Stimulated activated memory B cell treated with anti-CD40 and anti-IgM and Interleukin-4, amounts not matched to agents 10 μg/mL and 1 μg/mL and 100 μg/mL, for 72 hours (primary cell): ENCODE data around the gene SGSM1.
"Not testable (repeated sequence)": the region's sequence is repeated elsewhere in the genome, so short reads cannot be mapped to it uniquely, and the experiment has no call there.

Experiments used
- ATAC-seq: fragments of 150-1000 bp; cut with Tn5 transposase; 2 replicates; pipeline ENCODE4 v1.10.0; 2021
- H3K27ac Mint-ChIP-seq: one replicate; pipeline ENCODE4 v1.8.0; 2022; ENCODE audit warnings: mild to moderate bottlenecking, mixed read lengths
- H3K27me3 Mint-ChIP-seq: one replicate; pipeline ENCODE4 v1.8.0; 2022; ENCODE audit warnings: mixed read lengths
- H3K36me3 Mint-ChIP-seq: one replicate; pipeline ENCODE4 v1.8.0; 2022; ENCODE audit warnings: mixed read lengths
- H3K4me1 Mint-ChIP-seq: one replicate; pipeline ENCODE4 v1.8.0; 2022; ENCODE audit warnings: mixed read lengths
- H3K4me3 Mint-ChIP-seq: one replicate; pipeline ENCODE4 v1.8.0; 2022; ENCODE audit warnings: mild to moderate bottlenecking, moderate library complexity, mixed read lengths
- H3K9me3 Mint-ChIP-seq: one replicate; pipeline ENCODE4 v1.8.0; 2022; ENCODE audit warnings: mixed read lengths

The SGSM1 gene

DNA sequence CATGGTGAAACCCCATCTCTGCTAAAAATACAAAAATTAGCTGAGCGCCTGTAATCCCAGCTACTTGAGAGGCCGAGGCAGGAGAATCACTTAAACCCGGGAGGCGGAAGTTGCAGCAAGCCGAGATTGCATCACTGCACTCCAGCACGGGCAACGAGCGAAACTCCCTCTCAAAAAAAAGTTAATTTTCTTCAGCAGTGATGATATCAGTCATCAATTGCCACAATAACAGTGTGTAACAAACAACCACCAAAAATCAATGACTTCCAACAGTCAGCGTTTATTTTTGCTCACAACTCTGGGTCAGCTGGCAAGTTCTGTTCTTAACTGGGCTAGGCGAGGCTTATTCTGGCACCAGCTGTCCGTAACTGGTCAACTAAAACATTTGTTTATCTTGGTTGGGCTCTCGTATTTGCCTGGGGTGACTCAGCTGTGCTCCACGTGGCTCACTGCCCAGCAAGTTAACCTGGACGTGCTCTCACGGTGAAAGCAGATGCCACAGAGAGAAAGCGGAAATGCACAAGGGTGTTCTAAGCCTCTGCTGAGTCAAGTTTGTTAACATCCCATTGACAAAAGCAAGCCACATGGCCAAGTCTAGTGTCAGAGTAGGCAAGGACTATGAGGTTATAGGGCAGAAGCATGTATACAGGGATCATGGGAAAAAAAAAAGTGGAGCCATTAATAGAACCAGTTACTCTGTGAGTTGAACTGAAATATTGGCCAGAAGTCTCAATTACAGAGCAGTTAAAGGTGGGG, 88.4 kb downstream of the SGSM1 start:
- H3K27me3 Mint-ChIP-seq: peaks cover 22% of the 10 kb centered on the region
- H3K4me3 Mint-ChIP-seq: no peak overlapping the region
- no peak overlapping the region for H3K27ac Mint-ChIP-seq
- no peak for ATAC-seq
- no peaks in the 10 kb centered on the region for H3K4me1 Mint-ChIP-seq
- no peaks in the 10 kb centered on the region for H3K9me3 Mint-ChIP-seq
- H3K36me3 Mint-ChIP-seq: no peaks in the 10 kb centered on the region

DNA sequence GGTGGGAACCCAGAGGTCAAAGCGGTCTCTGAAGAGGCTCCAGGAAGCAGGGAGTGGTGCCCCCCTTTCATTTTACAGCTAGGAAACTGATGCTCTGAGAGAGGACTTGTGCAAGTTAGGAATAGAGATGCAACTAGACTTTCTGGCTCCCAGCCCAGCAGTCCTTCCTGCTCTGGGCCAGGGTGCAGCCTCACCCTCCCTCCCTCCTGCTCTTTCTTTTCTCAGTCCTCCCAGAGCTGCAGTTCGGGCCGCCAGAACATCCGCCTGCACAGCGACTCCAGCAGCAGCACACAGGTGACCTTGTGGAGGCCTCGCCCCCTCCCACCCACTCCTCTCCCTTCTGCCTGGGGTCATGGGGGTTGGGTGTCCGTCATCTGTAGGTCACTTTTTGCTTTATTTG, 89.0 kb downstream of the SGSM1 start:
- no peaks in the 10 kb centered on the region for H3K36me3 Mint-ChIP-seq
- no peak overlapping the region for H3K27ac Mint-ChIP-seq
- no peak for ATAC-seq

DNA sequence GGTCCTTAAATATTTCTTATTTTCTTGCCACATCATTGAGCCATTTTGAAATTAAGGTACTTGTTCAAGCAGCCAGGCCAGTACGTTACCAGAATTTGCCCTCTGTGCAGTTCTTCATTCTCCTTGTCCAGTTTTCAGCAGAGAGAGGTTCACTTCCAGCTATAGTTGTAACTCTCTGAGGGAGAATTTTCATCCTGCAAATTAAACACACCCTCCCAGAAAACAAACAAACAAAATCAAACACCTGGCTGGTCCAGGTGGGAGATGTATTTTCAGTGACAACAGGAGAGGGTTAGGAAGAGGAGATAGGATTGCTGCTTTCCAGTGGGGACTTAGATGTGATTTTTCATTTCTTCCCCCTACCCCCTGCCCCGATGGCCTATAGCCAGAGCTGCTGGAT, 95.4 kb downstream of the SGSM1 start:
- no peak for ATAC-seq
- Mint-ChIP-seq H3K36me3 (peaks cover 13% of the 10 kb centered on the region), H3K9me3 (peaks cover 11% of the 10 kb centered on the region), H3K4me1 (no peaks in the 10 kb centered on the region), H3K27ac (no peak overlapping the region), H3K27me3 (peaks cover 25% of the 10 kb centered on the region), H3K4me3 (no peak overlapping the region)

More for the DNA sequence above, 89.0 kb downstream of the SGSM1 start:
- Mint-ChIP-seq H3K27me3 (peaks cover 27% of the 10 kb centered on the region), H3K4me3 (no peak overlapping the region), H3K9me3 (no peaks in the 10 kb centered on the region), H3K4me1 (no peaks in the 10 kb centered on the region)

DNA sequence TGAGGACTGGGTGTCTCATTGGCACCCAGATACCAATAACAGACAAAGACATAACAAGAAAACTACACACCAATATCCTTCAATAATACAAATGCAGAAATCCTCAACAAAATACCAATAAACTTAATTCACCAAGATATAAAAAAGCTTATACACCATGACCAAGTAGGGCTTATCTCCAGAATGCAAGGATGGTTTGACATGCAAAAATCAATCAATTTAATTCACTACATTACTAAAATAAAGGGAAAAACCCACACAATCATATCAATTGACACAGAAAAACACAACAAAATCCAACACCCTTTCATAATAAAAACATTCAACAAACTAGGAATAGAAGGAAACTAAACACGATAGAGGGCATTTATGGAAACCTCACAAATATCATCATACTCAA, 99.9 kb downstream of the SGSM1 start:
- Mint-ChIP-seq H3K4me3 (no peak overlapping the region), H3K27me3 (peaks cover 7% of the 10 kb centered on the region), H3K27ac (no peak overlapping the region), H3K9me3 (peaks cover 18% of the 10 kb centered on the region), H3K36me3 (peaks cover 13% of the 10 kb centered on the region), H3K4me1 (no peaks in the 10 kb centered on the region)
- ATAC-seq: no peak

DNA sequence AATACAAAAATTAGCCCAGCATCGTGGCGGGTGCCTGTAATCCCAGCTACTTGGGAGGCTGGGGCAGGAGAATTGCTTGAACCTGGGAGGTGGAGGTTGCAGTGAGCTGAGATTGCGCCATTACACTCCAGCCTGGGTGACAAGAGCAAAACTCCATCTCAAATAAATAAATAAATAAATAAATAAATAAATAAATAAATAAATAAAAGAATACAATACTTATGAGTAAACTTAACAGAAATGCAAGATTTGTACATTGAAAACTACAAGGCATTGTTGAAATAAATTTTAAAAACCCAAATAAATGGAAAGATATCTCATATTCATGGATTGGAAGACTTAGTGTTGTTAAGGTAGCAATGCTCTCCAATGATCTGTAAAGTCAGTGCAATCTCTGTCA, 101.1 kb downstream of the SGSM1 start:
- not testable (repeated sequence) for H3K27ac Mint-ChIP-seq, H3K4me1 Mint-ChIP-seq, H3K4me3 Mint-ChIP-seq, ATAC-seq, H3K27me3 Mint-ChIP-seq
- Mint-ChIP-seq H3K36me3 (peaks cover 13% of the 10 kb centered on the region), H3K9me3 (peaks cover 18% of the 10 kb centered on the region)

DNA sequence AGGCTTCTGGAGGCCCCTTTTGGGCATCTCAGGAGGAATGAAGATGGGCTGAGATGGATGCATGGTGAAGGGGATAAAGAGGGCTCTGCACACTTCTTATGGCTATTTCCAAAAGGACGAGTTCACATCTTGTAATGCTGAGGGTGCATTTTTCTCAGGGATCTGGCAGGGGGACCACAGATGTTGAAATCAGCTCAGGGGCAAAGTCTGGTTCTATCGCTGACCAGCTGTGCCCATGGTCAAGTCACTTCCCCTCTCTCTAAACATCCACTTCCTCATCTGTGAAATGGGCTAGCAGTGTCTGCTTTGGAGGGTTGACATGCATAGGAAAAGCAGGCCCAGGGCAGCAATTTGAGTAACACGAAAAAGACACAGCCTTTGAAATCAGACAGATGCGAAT, 114.0 kb downstream of the SGSM1 start:
- Mint-ChIP-seq H3K4me3 (no peak overlapping the region), H3K36me3 (no peaks in the 10 kb centered on the region), H3K9me3 (no peaks in the 10 kb centered on the region), H3K27me3 (no peaks in the 10 kb centered on the region), H3K4me1 (no peaks in the 10 kb centered on the region), H3K27ac (no peak overlapping the region)
- no peak for ATAC-seq

DNA sequence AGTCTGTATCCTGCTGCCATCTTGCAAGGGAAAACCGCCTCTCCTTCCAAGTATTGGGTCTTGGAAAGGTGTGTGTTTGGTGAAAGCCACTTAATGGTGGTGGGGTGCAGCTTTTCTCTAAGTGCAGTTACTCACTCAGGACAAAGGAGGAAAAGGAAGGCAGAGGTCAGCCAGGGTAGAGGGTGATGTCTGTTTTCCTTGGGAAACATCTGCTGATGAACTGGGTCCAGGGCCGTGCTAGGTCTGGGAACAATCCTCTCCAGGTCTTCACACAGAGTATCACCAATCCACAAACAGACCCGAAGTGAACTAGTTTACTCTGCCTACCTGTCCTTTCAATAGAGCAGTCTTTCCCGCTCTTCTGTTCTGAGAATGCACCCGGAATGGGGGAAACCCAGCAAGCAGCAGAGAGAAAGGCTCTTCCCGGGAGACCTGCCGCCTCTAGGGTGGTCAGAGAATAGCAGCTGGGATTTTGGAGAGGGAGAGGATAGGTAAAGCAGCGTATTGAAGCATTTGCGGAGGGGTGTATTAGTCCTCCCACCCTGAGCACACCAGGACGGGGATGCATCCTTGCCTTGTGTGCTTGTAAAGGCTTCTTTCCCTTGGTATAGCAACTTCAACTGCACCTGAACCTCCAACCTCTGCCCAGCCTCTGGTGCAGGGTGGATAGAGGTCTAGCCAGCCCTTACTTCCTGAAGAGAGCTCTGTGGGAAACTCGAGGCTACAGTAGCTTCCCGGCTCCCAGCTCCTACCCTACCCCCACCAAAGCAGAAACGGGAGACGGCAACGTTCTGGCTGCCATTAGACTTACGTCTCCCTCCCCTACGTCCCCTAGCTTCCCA, 119.8 kb downstream of the SGSM1 start:
- no peaks in the 10 kb centered on the region for H3K4me1 Mint-ChIP-seq
- no peak overlapping the region for H3K4me3 Mint-ChIP-seq
- peak; percentile 16 for ATAC-seq
- no peaks in the 10 kb centered on the region for H3K36me3 Mint-ChIP-seq
- peaks cover 15% of the 10 kb centered on the region for H3K27me3 Mint-ChIP-seq
- H3K27ac Mint-ChIP-seq: no peak overlapping the region
- peaks cover 5% of the 10 kb centered on the region for H3K9me3 Mint-ChIP-seq

DNA sequence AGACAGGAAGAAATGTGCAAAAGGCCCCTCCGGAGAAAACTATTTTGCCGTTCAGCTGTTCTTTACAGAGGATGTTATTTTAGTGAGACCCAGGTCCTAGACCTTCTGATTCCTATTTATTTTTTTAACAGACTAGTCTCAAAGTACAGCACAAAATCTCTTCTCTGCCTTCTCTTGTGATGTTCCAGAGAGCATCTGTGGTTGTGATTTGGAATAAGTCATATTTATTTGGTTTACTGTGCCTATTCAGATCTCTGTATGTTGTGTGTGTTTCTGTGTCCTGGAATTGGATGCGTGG, 120.4 kb downstream of the SGSM1 start:
- no peak for ATAC-seq
- Mint-ChIP-seq H3K27ac (no peak overlapping the region), H3K27me3 (peaks cover 15% of the 10 kb centered on the region), H3K36me3 (no peaks in the 10 kb centered on the region), H3K4me1 (no peaks in the 10 kb centered on the region), H3K9me3 (peaks cover 5% of the 10 kb centered on the region), H3K4me3 (no peak overlapping the region)

DNA sequence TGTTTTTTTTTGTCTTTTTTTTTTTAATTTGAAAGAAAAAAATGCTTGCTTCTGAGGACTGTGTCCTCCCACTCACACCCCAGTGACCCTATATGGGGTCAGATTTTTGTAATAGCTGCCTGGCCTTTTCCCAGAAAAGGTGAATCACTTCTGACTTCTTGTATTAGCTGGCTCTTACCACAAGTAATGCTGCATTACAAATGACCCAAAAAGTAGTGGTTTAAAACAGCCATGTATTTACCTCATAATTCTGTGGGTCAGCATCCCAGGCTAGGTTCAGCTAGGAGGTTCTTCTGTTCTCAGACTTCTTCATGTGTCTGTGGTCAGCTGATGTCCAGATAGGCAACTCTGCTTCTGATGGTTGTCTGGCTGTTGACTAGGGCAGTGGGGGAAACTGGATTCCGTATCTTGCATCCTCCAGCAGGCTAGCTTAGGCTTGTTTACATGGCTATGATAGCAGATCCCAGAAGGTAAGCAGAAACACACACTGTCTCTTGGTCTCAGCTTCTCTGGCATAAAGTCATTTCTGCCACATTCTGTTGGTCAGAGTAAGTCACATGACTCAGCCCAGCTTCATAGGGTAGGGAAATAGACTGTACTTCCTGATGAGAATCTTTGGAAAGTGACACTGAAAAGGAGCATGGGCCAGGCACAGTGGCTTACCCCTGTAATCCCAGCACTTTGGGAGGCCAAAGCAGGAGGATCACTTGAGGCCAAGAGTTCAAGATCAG, 121.0 kb downstream of the SGSM1 start:
- no peak for ATAC-seq
- H3K27me3 Mint-ChIP-seq: peaks cover 15% of the 10 kb centered on the region
- H3K9me3 Mint-ChIP-seq: peaks cover 5% of the 10 kb centered on the region
- no peak overlapping the region for H3K27ac Mint-ChIP-seq
- H3K4me3 Mint-ChIP-seq: no peak overlapping the region
- no peaks in the 10 kb centered on the region for H3K36me3 Mint-ChIP-seq
- H3K4me1 Mint-ChIP-seq: no peaks in the 10 kb centered on the region

DNA sequence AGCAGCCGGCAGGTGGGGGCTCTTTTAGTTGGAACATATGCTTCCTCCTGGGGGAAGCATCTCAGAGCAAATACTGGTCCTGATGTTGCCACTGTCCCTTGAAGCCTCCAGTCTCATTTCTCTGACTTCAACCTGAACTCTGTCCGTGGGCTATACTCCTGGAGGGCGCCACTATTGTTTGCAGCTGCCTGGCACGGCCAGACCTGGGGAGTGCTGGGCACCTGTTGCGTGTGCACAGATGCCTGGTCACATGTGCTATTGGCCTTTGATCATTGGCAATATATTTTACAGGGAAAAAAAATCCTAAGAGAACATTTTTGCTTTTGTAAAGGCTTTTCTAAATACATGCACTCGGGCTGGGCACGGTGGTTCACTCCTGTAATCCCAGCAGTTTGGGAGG, 122.3 kb downstream of the SGSM1 start:
- Mint-ChIP-seq H3K27me3 (peaks cover 15% of the 10 kb centered on the region), H3K36me3 (no peaks in the 10 kb centered on the region), H3K9me3 (peaks cover 5% of the 10 kb centered on the region), H3K4me1 (no peaks in the 10 kb centered on the region), H3K27ac (no peak overlapping the region), H3K4me3 (no peak overlapping the region)
- ATAC-seq: no peak

DNA sequence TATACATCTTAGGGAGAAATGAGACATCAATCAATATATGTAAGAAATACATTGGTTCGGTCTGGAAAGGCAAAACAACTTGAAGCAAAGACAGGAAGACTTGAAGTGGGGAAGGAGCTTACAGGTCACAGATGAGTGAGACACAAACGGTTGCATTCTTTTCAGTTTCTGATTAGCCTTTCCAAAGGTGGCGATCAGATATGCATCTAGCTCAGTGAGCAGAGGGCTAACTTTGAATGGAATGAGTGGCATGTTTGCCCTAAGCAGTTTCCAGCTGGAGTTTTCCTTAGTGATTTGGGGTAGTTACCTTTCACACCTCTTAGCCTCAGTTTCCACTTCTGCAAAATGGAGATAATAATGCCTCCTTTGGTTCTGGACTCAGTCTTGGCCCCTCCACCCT, 124.7 kb downstream of the SGSM1 start:
- Mint-ChIP-seq H3K27me3 (peaks cover 15% of the 10 kb centered on the region), H3K27ac (no peak overlapping the region)

DNA sequence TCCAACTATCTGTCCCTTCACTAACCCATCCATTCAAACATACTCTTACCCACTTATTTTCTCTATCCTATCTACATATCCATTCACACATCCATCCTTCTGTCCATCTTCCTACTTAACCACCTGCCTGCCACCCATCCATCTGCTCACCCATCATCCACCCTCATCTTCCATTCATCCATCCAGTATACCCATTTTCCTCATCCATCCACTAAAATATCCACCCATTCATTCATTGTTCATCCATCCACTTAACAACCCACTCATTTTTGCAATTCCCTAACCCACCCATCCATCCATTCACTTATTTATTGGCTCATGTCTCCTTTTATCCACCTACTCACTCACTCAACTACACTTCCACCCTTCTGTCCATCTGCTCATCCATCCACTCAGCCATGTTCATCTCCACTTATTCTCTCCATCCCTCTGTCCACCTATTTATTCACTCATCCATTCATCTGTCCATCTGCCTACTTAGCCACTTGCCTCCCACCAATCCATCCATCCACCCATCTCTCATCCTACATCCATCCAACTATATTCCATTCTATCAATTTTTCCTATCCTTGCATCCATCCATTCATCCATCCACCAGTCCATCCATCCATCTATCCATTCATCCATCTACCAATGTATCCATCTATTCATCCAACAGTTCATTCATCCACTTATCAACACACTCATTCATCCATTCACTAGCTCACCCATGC, 129.9 kb downstream of the SGSM1 start:
- no peaks in the 10 kb centered on the region for H3K9me3 Mint-ChIP-seq
- H3K4me1 Mint-ChIP-seq: no peaks in the 10 kb centered on the region
- H3K4me3 Mint-ChIP-seq: no peak overlapping the region
- no peaks in the 10 kb centered on the region for H3K36me3 Mint-ChIP-seq
- H3K27ac Mint-ChIP-seq: no peak overlapping the region
- H3K27me3 Mint-ChIP-seq: no peaks in the 10 kb centered on the region
- no peak for ATAC-seq

More for the DNA sequence above, 124.7 kb downstream of the SGSM1 start:
- Mint-ChIP-seq H3K9me3 (peaks cover 5% of the 10 kb centered on the region), H3K4me1 (no peaks in the 10 kb centered on the region), H3K4me3 (no peak overlapping the region), H3K36me3 (no peaks in the 10 kb centered on the region)
- no peak for ATAC-seq

DNA sequence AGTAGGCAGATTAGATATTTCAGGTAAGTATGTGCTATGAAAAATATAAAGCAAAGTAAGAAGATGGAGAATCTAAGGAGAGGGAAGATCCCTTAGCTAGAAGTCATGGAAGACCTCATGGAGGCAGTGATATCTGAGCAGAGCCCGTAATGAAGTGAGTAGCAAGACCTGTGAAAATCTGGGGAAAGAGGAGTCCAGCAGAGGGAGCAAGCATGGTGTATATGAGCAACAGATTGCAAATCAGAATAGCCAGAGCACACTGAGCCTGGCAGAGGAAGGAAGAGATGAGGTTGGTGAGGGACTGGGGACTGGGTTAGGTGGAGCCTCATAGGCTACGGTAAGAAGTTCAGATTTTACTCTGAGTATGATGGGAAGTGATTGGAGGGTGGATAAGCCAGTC, 131.1 kb downstream of the SGSM1 start:
- H3K27me3 Mint-ChIP-seq: no peaks in the 10 kb centered on the region
- ATAC-seq: no peak
- H3K4me1 Mint-ChIP-seq: no peaks in the 10 kb centered on the region
- H3K9me3 Mint-ChIP-seq: no peaks in the 10 kb centered on the region
- H3K36me3 Mint-ChIP-seq: no peaks in the 10 kb centered on the region
- no peak overlapping the region for H3K4me3 Mint-ChIP-seq
- H3K27ac Mint-ChIP-seq: no peak overlapping the region

DNA sequence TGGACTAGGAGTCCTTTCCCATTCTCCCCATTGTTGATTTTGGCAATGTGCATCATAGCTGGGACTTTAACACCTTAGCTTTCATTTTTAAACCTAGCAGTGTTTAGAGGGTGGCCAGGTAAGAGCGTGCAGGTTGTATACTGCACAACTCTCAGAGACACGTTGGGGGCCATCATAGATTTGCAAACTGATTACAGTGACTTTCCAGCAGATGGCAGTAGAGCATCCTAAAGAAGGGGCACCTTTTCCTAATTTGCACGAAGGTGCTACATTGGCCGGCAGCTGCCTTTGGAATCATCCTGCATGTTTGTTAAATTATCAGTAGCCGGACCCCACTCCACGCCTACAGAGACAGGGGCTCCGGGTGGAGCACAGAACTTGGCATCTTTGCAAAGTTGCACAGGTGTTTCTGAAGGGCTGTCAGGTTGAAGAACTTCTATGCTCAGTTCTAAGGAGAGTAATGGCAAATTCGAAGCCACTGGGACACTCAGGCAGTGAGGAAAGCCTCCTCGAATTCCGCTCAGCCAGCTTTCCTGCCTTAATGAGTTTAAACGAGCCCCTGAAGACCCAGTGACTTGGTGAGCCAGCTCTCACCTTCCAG, 132.8 kb downstream of the SGSM1 start:
- no peak for ATAC-seq
- Mint-ChIP-seq H3K27ac (no peak overlapping the region), H3K4me3 (no peak overlapping the region), H3K9me3 (no peaks in the 10 kb centered on the region), H3K27me3 (peaks cover 5% of the 10 kb centered on the region), H3K4me1 (no peaks in the 10 kb centered on the region), H3K36me3 (no peaks in the 10 kb centered on the region)

DNA sequence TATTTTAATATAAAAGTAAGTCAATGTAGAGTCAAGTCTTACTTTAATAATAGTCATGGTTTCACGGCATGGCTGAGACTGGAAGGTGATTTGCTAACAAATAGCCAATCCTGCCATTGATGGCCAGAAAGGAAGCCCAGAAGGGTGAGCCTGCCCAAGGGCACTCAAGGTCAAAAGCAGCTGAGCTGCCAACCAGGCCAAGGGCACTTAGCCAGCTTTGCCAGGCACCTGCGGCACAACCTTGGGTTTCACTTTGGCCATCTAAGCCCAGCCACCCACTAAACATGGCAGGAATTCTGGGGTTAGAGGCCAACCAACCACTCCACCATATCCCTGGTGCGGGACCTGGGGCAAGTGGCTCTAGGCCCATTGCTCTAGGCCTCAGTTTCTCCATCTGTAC, 136.3 kb downstream of the SGSM1 start:
- Mint-ChIP-seq H3K27ac (no peak overlapping the region), H3K36me3 (no peaks in the 10 kb centered on the region), H3K9me3 (no peaks in the 10 kb centered on the region), H3K4me1 (no peaks in the 10 kb centered on the region), H3K27me3 (peaks cover 25% of the 10 kb centered on the region), H3K4me3 (no peak overlapping the region)
- ATAC-seq: no peak
